HepG2 (cell line): ENCODE results near the gene TBX6. TPM values are rescaled to one million over a fixed set of nuclear protein-coding genes. Genes with fewer than 3 reads are reported as not detected.

Experiments
- BCL6 ChIP-seq: IDR thresholded peaks from 2 replicates; pipeline ENCODE4 v1.6.1; 2016; ENCODE audit warnings: missing genetic modification reagents, missing compliant biosample characterization
- DNMT3B ChIP-seq: conservative IDR thresholded peaks from 2 replicates; pipeline ENCODE4 v1.6.1; 2016; ENCODE audit warnings: missing biosample characterization, control low read depth
- HNRNPL ChIP-seq: fragments of 200-400 bp; formaldehyde crosslinking; IDR thresholded peaks from 2 replicates; pipeline ENCODE4 v1.6.1; 2017; ENCODE audit warnings: mild to moderate bottlenecking, low read depth, low read length
- HOXD1 ChIP-seq: sonication (generic); formaldehyde crosslinking; IDR thresholded peaks from 2 replicates; pipeline ENCODE4 v1.5.0; 2020; ENCODE audit warnings: missing genetic modification reagents
- NCOR1 ChIP-seq: fragments of 200-600 bp; sonication (generic); IDR thresholded peaks from 2 replicates; pipeline ENCODE4 v1.7.0; 2017; ENCODE audit warnings: antibody characterized with exemption, low read length, borderline replicate concordance
- SIX1 ChIP-seq: sonication (generic); formaldehyde crosslinking; IDR thresholded peaks from 2 replicates; pipeline ENCODE4 v1.4.0; 2020; ENCODE audit warnings: missing genetic modification reagents, borderline replicate concordance
- TGIF2 ChIP-seq: IDR thresholded peaks from 2 replicates; pipeline ENCODE4 v1.6.1; 2016; ENCODE audit warnings: control low read depth, missing compliant biosample characterization
- ZBTB20 ChIP-seq: sonication (generic); formaldehyde crosslinking; IDR thresholded peaks from 2 replicates; pipeline ENCODE4 v1.8.1; 2023; ENCODE audit warnings: missing genetic modification reagents, low read depth, mild to moderate bottlenecking, borderline replicate concordance
- ZMAT3 ChIP-seq: sonication (generic); formaldehyde crosslinking; conservative IDR thresholded peaks from 2 replicates; pipeline ENCODE4 v1.7.0; 2021; ENCODE audit warnings: missing genetic modification reagents
- ZNF274 ChIP-seq: sonication (generic); formaldehyde crosslinking; IDR thresholded peaks from 2 replicates; pipeline ENCODE4 v1.5.1; 2020; ENCODE audit warnings: mild to moderate bottlenecking, missing genetic modification reagents
- ZNF432 ChIP-seq: sonication (generic); formaldehyde crosslinking; IDR thresholded peaks from 2 replicates; pipeline ENCODE4 v1.5.0; 2020; ENCODE audit warnings: missing genetic modification reagents, mild to moderate bottlenecking, borderline replicate concordance
- ZNF441 ChIP-seq: sonication (generic); formaldehyde crosslinking; IDR thresholded peaks from 2 replicates; pipeline ENCODE4 v1.7.0; 2021; ENCODE audit warnings: missing genetic modification reagents, borderline replicate concordance
- ZNF782 ChIP-seq: sonication (generic); formaldehyde crosslinking; IDR thresholded peaks from 2 replicates; pipeline ENCODE4 v1.4.0; 2020; ENCODE audit warnings: missing genetic modification reagents, mild to moderate bottlenecking, borderline replicate concordance
- ZNF883 ChIP-seq: sonication (generic); formaldehyde crosslinking; IDR thresholded peaks from 2 replicates; pipeline ENCODE4 v1.5.1; 2020; ENCODE audit warnings: mild to moderate bottlenecking, missing genetic modification reagents; ENCODE audit errors: not compliant biosample characterization
- polyA plus RNA-seq, 8 experiments: library from polyadenylated mRNA; depleted of rRNA in 3 of 8; stranded (reverse) in 7 of 8; unstranded in 1 of 8; fragments of >200 nt; fragmentation: Illumina TruSeq in 4 of 8; extraction: Trizol in 4 of 8; gene quantifications; 2 replicates each; pipeline versions ENCODE4 v1.2.1 to v1.2.3, GENCODE V29; 2011 to 2016; ENCODE audit warnings: low read depth in 4 of 8, missing spikeins in 1 of 8, mixed read lengths in 1 of 8; ENCODE audit not compliant: insufficient read depth in 1 of 8
- total RNA-seq, 5 experiments: library from RNA; depleted of rRNA; stranded (reverse); fragments of >200 nt; fragmentation: Illumina TruSeq; extraction: Trizol; gene quantifications; 2 replicates each; pipeline ENCODE4 v1.2.3, GENCODE V29; 2016; ENCODE audit warnings: low read depth in 1 of 5
- TF ChIP-seq, protein P1 (sequence below): sonication (generic); formaldehyde crosslinking; IDR thresholded peaks from 2 replicates; pipeline ENCODE4 v1.4.0; 2020; ENCODE audit warnings: missing genetic modification reagents
- TF ChIP-seq, protein P2 (sequence below): sonication (generic); formaldehyde crosslinking; IDR thresholded peaks from 2 replicates; pipeline ENCODE4 v1.4.0; 2020; ENCODE audit warnings: mild to moderate bottlenecking, missing genetic modification reagents
- TF ChIP-seq, protein P3 (sequence below): sonication (generic); formaldehyde crosslinking; IDR thresholded peaks from 2 replicates; pipeline ENCODE4 v1.4.0; 2020; ENCODE audit warnings: missing genetic modification reagents, mild to moderate bottlenecking, borderline replicate concordance

The TBX6 gene
- total and polyA plus RNA-seq, 2 of the 13 experiments (the other 11 are each of a cell fraction or from before 2014, with no cell fraction given), result 0.24 to 0.42 TPM

DNA sequence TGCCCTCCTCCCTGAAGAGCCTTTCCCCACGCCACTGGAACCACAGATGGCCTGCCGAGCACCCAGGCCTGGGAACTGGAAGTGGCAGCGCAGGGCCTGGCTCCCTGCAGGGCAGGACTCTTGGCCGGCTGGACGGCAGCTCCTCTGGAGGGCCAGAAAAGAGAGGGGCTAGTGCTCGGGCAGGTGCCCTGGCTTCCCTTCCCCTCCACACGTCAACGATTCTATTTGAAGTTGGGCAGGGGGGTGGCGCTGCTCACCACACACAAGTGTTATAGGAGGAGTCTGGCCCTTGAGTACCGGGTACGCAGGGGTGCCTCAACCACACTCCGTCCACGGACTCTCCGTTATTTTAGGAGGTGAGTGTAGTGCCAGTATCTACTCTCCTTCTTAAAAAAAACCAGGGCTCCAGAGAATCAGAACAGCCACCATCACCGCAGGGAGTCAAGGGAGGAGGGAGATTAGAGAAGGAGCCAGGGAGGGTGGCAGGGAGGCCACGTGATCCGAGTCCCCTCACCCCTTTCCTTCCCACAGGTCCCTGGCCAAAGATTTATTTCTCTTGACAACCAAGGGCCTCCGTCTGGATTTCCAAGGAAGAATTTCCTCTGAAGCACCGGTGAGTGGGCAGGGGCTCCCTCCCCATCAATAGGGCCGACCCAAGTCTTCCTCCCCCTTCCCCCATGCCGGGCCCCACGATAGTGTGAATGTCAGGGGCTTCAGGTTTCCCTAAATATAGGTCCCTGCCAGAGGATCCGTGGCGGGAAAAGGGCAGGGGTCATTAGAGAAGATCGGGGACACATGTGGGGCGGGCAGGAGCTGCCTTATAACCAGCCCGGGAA lies 27.6 kb downstream of the TBX6 start (continued):
- TF ChIP-seq HNRNPL (peak; percentile 92), ZBTB20 (CRISPR knock-in tag) (no peak), DNMT3B (CRISPR knock-in tag) (no peak; the same call in 1 of the 2 replicates), ZNF782 (CRISPR knock-in tag) (peak; percentile 27; the same call in 1 of the 2 replicates), SIX1 (CRISPR knock-in tag) (0 out of 2 replicates have a peak, but pooled peaks have one; percentile 10), ZNF883 (no peak), ZMAT3 (CRISPR knock-in tag) (no peak; the same call in 1 of the 2 replicates), ZNF274 (CRISPR knock-in tag) (0 out of 2 replicates have a peak, but pooled peaks have one; percentile 85), NCOR1 (no peak), BCL6 (CRISPR knock-in tag) (no peak), HOXD1 (CRISPR knock-in tag) (no peak), ZNF432 (CRISPR knock-in tag) (no peak), TGIF2 (CRISPR knock-in tag) (no peak), ZNF441 (CRISPR knock-in tag) (peak; percentile 49; the same call in 1 of the 2 replicates)
- TF ChIP-seq, protein P1, sequence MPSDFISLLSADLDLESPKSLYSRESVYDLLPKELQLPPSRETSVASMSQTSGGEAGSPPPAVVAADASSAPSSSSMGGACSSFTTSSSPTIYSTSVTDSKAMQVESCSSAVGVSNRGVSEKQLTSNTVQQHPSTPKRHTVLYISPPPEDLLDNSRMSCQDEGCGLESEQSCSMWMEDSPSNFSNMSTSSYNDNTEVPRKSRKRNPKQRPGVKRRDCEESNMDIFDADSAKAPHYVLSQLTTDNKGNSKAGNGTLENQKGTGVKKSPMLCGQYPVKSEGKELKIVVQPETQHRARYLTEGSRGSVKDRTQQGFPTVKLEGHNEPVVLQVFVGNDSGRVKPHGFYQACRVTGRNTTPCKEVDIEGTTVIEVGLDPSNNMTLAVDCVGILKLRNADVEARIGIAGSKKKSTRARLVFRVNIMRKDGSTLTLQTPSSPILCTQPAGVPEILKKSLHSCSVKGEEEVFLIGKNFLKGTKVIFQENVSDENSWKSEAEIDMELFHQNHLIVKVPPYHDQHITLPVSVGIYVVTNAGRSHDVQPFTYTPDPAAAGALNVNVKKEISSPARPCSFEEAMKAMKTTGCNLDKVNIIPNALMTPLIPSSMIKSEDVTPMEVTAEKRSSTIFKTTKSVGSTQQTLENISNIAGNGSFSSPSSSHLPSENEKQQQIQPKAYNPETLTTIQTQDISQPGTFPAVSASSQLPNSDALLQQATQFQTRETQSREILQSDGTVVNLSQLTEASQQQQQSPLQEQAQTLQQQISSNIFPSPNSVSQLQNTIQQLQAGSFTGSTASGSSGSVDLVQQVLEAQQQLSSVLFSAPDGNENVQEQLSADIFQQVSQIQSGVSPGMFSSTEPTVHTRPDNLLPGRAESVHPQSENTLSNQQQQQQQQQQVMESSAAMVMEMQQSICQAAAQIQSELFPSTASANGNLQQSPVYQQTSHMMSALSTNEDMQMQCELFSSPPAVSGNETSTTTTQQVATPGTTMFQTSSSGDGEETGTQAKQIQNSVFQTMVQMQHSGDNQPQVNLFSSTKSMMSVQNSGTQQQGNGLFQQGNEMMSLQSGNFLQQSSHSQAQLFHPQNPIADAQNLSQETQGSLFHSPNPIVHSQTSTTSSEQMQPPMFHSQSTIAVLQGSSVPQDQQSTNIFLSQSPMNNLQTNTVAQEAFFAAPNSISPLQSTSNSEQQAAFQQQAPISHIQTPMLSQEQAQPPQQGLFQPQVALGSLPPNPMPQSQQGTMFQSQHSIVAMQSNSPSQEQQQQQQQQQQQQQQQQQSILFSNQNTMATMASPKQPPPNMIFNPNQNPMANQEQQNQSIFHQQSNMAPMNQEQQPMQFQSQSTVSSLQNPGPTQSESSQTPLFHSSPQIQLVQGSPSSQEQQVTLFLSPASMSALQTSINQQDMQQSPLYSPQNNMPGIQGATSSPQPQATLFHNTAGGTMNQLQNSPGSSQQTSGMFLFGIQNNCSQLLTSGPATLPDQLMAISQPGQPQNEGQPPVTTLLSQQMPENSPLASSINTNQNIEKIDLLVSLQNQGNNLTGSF (CRISPR knock-in tag), result no peak; the same call in 1 of the 2 replicates
- TF ChIP-seq, protein P2, sequence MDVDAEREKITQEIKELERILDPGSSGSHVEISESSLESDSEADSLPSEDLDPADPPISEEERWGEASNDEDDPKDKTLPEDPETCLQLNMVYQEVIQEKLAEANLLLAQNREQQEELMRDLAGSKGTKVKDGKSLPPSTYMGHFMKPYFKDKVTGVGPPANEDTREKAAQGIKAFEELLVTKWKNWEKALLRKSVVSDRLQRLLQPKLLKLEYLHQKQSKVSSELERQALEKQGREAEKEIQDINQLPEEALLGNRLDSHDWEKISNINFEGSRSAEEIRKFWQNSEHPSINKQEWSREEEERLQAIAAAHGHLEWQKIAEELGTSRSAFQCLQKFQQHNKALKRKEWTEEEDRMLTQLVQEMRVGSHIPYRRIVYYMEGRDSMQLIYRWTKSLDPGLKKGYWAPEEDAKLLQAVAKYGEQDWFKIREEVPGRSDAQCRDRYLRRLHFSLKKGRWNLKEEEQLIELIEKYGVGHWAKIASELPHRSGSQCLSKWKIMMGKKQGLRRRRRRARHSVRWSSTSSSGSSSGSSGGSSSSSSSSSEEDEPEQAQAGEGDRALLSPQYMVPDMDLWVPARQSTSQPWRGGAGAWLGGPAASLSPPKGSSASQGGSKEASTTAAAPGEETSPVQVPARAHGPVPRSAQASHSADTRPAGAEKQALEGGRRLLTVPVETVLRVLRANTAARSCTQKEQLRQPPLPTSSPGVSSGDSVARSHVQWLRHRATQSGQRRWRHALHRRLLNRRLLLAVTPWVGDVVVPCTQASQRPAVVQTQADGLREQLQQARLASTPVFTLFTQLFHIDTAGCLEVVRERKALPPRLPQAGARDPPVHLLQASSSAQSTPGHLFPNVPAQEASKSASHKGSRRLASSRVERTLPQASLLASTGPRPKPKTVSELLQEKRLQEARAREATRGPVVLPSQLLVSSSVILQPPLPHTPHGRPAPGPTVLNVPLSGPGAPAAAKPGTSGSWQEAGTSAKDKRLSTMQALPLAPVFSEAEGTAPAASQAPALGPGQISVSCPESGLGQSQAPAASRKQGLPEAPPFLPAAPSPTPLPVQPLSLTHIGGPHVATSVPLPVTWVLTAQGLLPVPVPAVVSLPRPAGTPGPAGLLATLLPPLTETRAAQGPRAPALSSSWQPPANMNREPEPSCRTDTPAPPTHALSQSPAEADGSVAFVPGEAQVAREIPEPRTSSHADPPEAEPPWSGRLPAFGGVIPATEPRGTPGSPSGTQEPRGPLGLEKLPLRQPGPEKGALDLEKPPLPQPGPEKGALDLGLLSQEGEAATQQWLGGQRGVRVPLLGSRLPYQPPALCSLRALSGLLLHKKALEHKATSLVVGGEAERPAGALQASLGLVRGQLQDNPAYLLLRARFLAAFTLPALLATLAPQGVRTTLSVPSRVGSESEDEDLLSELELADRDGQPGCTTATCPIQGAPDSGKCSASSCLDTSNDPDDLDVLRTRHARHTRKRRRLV, result peak; percentile 69; the same call in 1 of the 2 replicates
- TF ChIP-seq, protein P3, sequence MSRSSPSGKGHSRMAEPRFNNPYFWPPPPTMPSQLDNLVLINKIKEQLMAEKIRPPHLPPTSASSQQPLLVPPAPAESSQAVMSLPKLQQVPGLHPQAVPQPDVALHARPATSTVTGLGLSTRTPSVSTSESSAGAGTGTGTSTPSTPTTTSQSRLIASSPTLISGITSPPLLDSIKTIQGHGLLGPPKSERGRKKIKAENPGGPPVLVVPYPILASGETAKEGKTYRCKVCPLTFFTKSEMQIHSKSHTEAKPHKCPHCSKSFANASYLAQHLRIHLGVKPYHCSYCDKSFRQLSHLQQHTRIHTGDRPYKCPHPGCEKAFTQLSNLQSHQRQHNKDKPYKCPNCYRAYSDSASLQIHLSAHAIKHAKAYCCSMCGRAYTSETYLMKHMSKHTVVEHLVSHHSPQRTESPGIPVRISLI (CRISPR knock-in tag), result 0 out of 2 replicates have a peak, but pooled peaks have one; percentile 26
